ENCODE measurements around the gene CHMP6. TPM values are rescaled to one million over a fixed set of nuclear protein-coding genes. Genes with fewer than 3 reads are reported as not detected.

CHMP6 gene
- total RNA-seq, 3 donors from 2014 or later (not counting 1 experiment from before 2014, with no cell fraction given), result 26.8 to 33.3 (median 33.0) TPM

DNA sequence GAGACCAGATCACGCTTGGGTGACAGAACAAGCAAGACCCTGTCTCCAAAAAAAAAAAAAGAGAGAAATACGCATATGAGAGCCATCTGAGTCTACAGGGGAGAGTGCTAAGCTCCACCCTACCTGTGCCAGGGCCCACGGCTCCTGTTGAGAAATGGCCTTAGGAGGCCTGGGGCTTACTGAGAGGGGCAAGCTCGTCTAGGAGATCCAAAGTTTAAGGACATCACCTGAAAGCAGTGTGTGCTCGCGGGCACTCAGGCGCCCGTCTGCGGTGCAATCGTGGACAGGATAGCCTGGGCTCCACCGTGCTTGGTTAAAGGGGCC is 28.8 kb downstream of the CHMP6 start:
- no peak for ATAC-seq
- H3K27ac Mint-ChIP-seq, result peak overlapping the region; percentile 86 to 95
- 89% methylated on average over 11 of the region's 11 CpGs for WGBS (ENCODE audit: insufficient coverage)

GRCh38 chr17:81020767-81021497 is 29.3 kb downstream of the CHMP6 start:
- DNase-seq (no peak), ATAC-seq (no peak)
- Histone ChIP-seq H3K27me3 (ENCODE audit: control insufficient read depth, insufficient read depth, low read length) (no peaks in the 10 kb centered on the region), H3K27ac (ENCODE audit: low read length) (no peak overlapping the region), H3K36me3 (ENCODE audit: control insufficient read depth, insufficient read depth, low read length) (no peaks in the 10 kb centered on the region), H3K9me3 (ENCODE audit: control insufficient read depth, insufficient read depth, low read length) (no peaks in the 10 kb centered on the region), H3K4me3 (ENCODE audit: low read length) (no peak overlapping the region), H3K4me1 (ENCODE audit: control insufficient read depth, insufficient read depth, low read length) (peaks cover 60% of the 10 kb centered on the region)
- no peak overlapping the region for H3K27ac Mint-ChIP-seq
- peaks cover 26 to 33% of the 10 kb centered on the region in 2 donors for H3K4me1 Mint-ChIP-seq
- 91% methylated on average over 24 of the region's 24 CpGs for WGBS (ENCODE audit: insufficient coverage)
- H3K27me3 Mint-ChIP-seq (ENCODE audit: low read depth in 2 of 2), result peaks cover 0 to under 1% of the 10 kb centered on the region in 2 donors
- intact Hi-C loops (cut with micrococcal nuclease), result no loop called here
- TF ChIP-seq CTCF (IDR thresholded peaks at IDR 0.05), result no peak
- H3K4me3 Mint-ChIP-seq, result no peak overlapping the region
- no peaks in the 10 kb centered on the region for H3K36me3 Mint-ChIP-seq
- no peaks in the 10 kb centered on the region for H3K9me3 Mint-ChIP-seq

More for the DNA sequence above, 28.8 kb downstream of the CHMP6 start:
- no peaks in the 10 kb centered on the region for H3K9me3 ChIP-seq (ENCODE audit: control insufficient read depth, insufficient read depth, low read length)
- H3K27me3 Mint-ChIP-seq (ENCODE audit: low read depth in 2 of 2), result no peaks in the 10 kb centered on the region
- no peak overlapping the region for H3K4me3 Mint-ChIP-seq
- H3K36me3 Mint-ChIP-seq, result no peaks in the 10 kb centered on the region
- H3K4me1 Mint-ChIP-seq, result peaks cover 26 to 33% of the 10 kb centered on the region in 2 donors
- H3K9me3 Mint-ChIP-seq, result no peaks in the 10 kb centered on the region
- no peaks in the 10 kb centered on the region for H3K36me3 ChIP-seq (ENCODE audit: control insufficient read depth, insufficient read depth, low read length)
- DNase-seq, result no peak
- no peaks in the 10 kb centered on the region for H3K27me3 ChIP-seq (ENCODE audit: control insufficient read depth, insufficient read depth, low read length)
- peaks cover 60% of the 10 kb centered on the region for H3K4me1 ChIP-seq (ENCODE audit: control insufficient read depth, insufficient read depth, low read length)
- no peak overlapping the region for H3K27ac ChIP-seq (ENCODE audit: low read length)
- TF ChIP-seq CTCF (IDR thresholded peaks at IDR 0.05), result no peak
- intact Hi-C loops (cut with micrococcal nuclease), result no loop called here
- no peak overlapping the region for H3K4me3 ChIP-seq (ENCODE audit: low read length)

DNA sequence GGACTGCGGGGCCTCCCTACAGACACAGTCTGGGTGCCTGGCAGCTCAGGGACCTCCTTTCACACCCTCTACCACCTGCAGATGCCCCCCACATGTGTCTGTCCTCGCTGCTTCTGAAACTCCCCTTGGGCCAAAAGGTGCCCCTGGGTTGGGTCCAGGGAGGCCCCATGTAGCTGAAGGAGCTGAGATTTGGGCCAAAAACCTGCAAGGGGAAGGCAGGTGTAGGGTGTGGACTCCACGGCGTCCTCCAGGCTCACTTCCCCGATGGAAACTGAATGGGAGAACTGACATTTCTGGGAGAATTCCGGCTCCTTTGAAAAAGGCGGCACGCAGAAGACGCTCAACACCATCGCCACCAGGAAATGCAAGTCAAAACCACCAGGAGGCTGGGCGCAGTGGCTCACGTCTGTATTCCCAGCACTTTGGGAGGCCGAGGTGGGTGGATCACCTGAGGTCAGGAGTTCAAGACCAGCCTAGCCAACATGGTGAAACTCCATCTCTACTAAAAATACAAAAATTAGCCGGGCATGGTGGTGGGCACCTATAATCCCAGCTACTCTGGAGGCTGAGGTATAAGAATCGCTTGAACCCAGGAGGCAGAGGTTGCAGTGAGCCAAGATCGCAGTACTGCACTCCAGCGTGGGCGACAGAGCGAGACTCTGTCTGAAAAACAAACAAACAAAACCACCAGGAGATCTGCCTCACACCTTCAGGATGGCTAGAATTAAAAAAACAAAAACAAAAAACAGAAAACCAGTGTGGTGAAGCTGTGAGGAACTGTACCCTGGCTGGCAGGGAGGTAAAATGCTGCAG is 30.1 kb downstream of the CHMP6 start:
- Histone ChIP-seq H3K4me1 (ENCODE audit: control insufficient read depth, insufficient read depth, low read length) (peaks cover 60% of the 10 kb centered on the region), H3K27ac (ENCODE audit: low read length) (no peak overlapping the region), H3K27me3 (ENCODE audit: control insufficient read depth, insufficient read depth, low read length) (no peaks in the 10 kb centered on the region), H3K36me3 (ENCODE audit: control insufficient read depth, insufficient read depth, low read length) (no peaks in the 10 kb centered on the region), H3K4me3 (ENCODE audit: low read length) (no peak overlapping the region), H3K9me3 (ENCODE audit: control insufficient read depth, insufficient read depth, low read length) (no peaks in the 10 kb centered on the region)
- ATAC-seq (no peak), DNase-seq (no peak)
- 90% methylated on average over 19 of the region's 19 CpGs for WGBS (ENCODE audit: insufficient coverage)
- H3K9me3 Mint-ChIP-seq, result no peaks in the 10 kb centered on the region
- peak overlapping the region in 1 of 2 donors; percentile 54 for H3K27ac Mint-ChIP-seq
- peaks cover 23 to 31% of the 10 kb centered on the region in 2 donors for H3K4me1 Mint-ChIP-seq
- H3K36me3 Mint-ChIP-seq, result no peaks in the 10 kb centered on the region
- no peak overlapping the region for H3K4me3 Mint-ChIP-seq
- intact Hi-C loops (cut with micrococcal nuclease), result no loop called here
- TF ChIP-seq CTCF (IDR thresholded peaks at IDR 0.05), result no peak
- peaks cover 7 to 8% of the 10 kb centered on the region in 2 donors for H3K27me3 Mint-ChIP-seq (ENCODE audit: low read depth in 2 of 2)
